ENCODE data around the gene C2CD4B.

The C2CD4B gene

GRCh38 chr15:62171882-62172281 lies 6.8 kb upstream of the C2CD4B start:
- CTCF ChIA-PET, result interaction anchor here (0.5 to 0.6 kb wide), 2 partner anchors 14 to 22 kb away, joined by 3 read pairs; no protein-coding TSS in a partner anchor
- no peaks in the 10 kb centered on the region for H3K36me3 ChIP-seq (ENCODE audit: control insufficient read depth in 2 of 2, insufficient read depth in 1 of 2, low read length in 2 of 2)
- no peaks in the 10 kb centered on the region for H3K9me3 ChIP-seq (ENCODE audit: control insufficient read depth, insufficient read depth, low read depth, low read length)
- H3K27ac ChIP-seq (ENCODE audit: extremely low read depth, low read depth, low read length), result no peak overlapping the region
- no peak overlapping the region for H3K4me3 ChIP-seq (ENCODE audit: low read depth, low read length)
- H3K4me1 ChIP-seq (ENCODE audit: control insufficient read depth, insufficient read depth, low read length), result peaks cover 15% of the 10 kb centered on the region
- POLR2A ChIA-PET, result no interaction called here
- TF ChIP-seq ZNF48 (tag by site-specific recombination; IDR thresholded peaks at IDR 0.05) (no peak), ZNF548 (tag by site-specific recombination; IDR thresholded peaks at IDR 0.05) (no peak), ZBTB11 (tag by site-specific recombination; conservative IDR thresholded peaks at IDR 0.05; ENCODE audit: low read depth) (no peak), ZNF747 (tag by site-specific recombination; IDR thresholded peaks at IDR 0.05) (no peak), WT1 (tag by site-specific recombination; IDR thresholded peaks at IDR 0.05) (no peak), BCL11A (tag by site-specific recombination; IDR thresholded peaks at IDR 0.05; ENCODE audit: low read depth) (no peak), ZNF138 (tag by site-specific recombination; IDR thresholded peaks at IDR 0.05; ENCODE audit: borderline replicate concordance) (no peak), ZNF121 (tag by site-specific recombination; IDR thresholded peaks at IDR 0.05) (no peak), ZNF610 (tag by site-specific recombination; IDR thresholded peaks at IDR 0.05; ENCODE audit: borderline replicate concordance) (no peak), TRIM28 (IDR thresholded peaks at IDR 0.05; ENCODE audit: borderline replicate concordance, low read length) (no peak), GLIS1 (tag by site-specific recombination; IDR thresholded peaks at IDR 0.05) (no peak), ZNF19 (tag by site-specific recombination; IDR thresholded peaks at IDR 0.05; ENCODE audit: low read depth) (no peak), ZNF394 (tag by site-specific recombination; IDR thresholded peaks at IDR 0.05; ENCODE audit: borderline replicate concordance) (no peak), ZSCAN16 (tag by site-specific recombination; IDR thresholded peaks at IDR 0.05) (no peak), ZBTB20 (tag by site-specific recombination; IDR thresholded peaks at IDR 0.05) (no peak), ZBTB8A (tag by site-specific recombination; IDR thresholded peaks at IDR 0.05) (no peak)
- TF ChIP-seq, protein P1, sequence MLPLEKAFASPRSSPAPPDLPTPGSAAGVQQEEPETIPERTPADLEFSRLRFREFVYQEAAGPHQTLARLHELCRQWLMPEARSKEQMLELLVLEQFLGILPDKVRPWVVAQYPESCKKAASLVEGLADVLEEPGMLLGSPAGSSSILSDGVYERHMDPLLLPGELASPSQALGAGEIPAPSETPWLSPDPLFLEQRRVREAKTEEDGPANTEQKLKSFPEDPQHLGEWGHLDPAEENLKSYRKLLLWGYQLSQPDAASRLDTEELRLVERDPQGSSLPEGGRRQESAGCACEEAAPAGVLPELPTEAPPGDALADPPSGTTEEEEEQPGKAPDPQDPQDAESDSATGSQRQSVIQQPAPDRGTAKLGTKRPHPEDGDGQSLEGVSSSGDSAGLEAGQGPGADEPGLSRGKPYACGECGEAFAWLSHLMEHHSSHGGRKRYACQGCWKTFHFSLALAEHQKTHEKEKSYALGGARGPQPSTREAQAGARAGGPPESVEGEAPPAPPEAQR (tag by site-specific recombination; IDR thresholded peaks at IDR 0.05), result no peak

DNA sequence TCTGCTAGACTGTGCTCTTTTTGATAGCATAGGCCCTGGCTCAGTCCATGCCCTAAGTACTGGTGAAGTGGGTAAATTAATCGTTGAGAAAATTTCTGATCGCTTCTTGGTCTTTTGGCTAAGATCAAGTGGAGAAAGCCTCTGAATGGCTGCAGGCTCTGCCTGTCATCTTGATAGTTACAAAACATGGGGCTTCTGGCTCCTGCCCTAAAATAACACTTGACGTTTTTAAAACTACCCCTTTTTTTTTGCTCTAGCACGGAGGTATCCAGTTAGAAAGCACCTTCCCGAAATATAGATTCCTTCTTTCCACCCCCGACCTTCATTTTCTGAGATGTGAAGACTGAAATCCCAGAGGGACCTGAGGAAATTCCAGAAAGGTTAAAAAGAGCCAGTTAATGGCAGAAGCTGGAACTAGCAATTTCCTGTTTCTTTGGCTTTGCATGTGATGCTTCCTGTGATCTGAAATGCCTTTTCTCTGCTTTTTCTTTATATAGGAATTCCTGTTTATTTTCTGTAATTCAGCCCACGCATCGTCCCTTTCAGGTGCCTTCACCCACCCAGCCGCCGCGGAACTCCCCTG lies 799 bp upstream of the C2CD4B start:
- H3K27ac ChIP-seq (ENCODE audit: extremely low read depth, low read depth, low read length), result no peak overlapping the region
- no peak overlapping the region for H3K4me3 ChIP-seq (ENCODE audit: low read depth, low read length)
- ChIA-PET CTCF (no interaction called here), POLR2A (no interaction called here)
- TF ChIP-seq ZBTB20 (tag by site-specific recombination; IDR thresholded peaks at IDR 0.05), result no peak
- no peak for TF ChIP-seq YY2 (tag by site-specific recombination; IDR thresholded peaks at IDR 0.05)
- no peak for TF ChIP-seq PBX3 (CRISPR knock-in tag; IDR thresholded peaks at IDR 0.05)
- TF ChIP-seq WT1 (tag by site-specific recombination; IDR thresholded peaks at IDR 0.05), result no peak
- no peak for TF ChIP-seq TRIM28 (IDR thresholded peaks at IDR 0.05; ENCODE audit: borderline replicate concordance, low read length)
- no peak for TF ChIP-seq ZNF660 (tag by site-specific recombination; IDR thresholded peaks at IDR 0.05)
- TF ChIP-seq, protein P2, sequence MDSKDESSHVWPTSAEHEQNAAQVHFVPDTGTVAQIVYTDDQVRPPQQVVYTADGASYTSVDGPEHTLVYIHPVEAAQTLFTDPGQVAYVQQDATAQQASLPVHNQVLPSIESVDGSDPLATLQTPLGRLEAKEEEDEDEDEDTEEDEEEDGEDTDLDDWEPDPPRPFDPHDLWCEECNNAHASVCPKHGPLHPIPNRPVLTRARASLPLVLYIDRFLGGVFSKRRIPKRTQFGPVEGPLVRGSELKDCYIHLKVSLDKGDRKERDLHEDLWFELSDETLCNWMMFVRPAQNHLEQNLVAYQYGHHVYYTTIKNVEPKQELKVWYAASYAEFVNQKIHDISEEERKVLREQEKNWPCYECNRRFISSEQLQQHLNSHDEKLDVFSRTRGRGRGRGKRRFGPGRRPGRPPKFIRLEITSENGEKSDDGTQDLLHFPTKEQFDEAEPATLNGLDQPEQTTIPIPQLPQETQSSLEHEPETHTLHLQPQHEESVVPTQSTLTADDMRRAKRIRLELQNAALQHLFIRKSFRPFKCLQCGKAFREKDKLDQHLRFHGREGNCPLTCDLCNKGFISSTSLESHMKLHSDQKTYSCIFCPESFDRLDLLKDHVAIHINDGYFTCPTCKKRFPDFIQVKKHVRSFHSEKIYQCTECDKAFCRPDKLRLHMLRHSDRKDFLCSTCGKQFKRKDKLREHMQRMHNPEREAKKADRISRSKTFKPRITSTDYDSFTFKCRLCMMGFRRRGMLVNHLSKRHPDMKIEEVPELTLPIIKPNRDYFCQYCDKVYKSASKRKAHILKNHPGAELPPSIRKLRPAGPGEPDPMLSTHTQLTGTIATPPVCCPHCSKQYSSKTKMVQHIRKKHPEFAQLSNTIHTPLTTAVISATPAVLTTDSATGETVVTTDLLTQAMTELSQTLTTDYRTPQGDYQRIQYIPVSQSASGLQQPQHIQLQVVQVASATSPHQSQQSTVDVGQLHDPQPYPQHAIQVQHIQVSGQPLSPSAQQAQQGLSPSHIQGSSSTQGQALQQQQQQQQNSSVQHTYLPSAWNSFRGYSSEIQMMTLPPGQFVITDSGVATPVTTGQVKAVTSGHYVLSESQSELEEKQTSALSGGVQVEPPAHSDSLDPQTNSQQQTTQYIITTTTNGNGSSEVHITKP (tag by site-specific recombination; IDR thresholded peaks at IDR 0.05), result no peak
- no peak for TF ChIP-seq ZFP41 (tag by site-specific recombination; IDR thresholded peaks at IDR 0.05; ENCODE audit: borderline replicate concordance)
- TF ChIP-seq ZBTB17 (tag by site-specific recombination; IDR thresholded peaks at IDR 0.05), result no peak
- no peaks in the 10 kb centered on the region for H3K9me3 ChIP-seq (ENCODE audit: control insufficient read depth, insufficient read depth, low read depth, low read length)
- peaks cover 15% of the 10 kb centered on the region for H3K4me1 ChIP-seq (ENCODE audit: control insufficient read depth, insufficient read depth, low read length)
- no peaks in the 10 kb centered on the region for H3K36me3 ChIP-seq (ENCODE audit: control insufficient read depth in 2 of 2, insufficient read depth in 1 of 2, low read length in 2 of 2)

Data from HEK293 (cell line).